ENCODE data around the gene CACNA1A.
"Not testable (repeated sequence)": the region's sequence is repeated elsewhere in the genome, so short reads cannot be mapped to it uniquely, and the experiment has no call there.

The CACNA1A gene

DNA sequence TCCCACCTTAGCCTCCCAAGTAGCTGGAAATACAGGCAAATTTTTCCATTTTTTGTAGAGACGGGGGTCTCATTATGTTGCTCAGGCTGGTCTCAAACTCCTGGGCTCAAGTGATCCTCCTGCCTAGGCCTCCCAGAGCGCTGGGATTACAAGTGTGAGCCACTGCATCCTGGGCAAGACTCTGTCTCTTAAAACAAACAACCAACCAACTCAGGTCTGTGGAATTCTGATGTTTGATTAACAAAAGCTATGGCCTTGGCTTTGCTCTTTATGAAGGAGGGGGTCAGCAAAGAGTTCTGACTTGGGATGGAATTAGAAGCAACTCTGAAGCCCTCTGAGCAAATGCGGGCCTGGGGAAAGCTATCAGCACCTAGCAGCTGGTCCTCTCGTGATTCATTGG lies 238.4 kb downstream of the CACNA1A start:
- DNase-seq = no peak

DNA sequence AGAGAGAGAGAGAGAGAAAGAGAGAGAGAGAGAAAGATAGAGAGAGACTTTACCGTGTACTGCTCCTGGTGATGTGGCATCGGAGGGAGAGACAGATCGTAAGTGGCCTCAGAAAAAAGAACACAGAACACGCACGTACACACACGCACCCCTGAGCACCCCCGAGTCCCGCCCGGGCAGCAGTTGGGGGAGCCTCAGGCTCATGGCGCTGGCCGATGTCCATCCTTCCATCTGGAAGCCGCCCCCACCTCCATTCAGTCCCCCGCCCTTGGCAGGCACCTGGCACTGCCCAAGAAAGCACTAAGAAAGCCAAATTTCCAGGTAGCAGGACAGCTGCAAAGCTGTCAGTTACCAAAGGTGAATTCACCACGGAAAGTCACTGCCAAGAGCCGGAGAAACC lies 239.1 kb downstream of the CACNA1A start:
- no peak for DNase-seq

DNA sequence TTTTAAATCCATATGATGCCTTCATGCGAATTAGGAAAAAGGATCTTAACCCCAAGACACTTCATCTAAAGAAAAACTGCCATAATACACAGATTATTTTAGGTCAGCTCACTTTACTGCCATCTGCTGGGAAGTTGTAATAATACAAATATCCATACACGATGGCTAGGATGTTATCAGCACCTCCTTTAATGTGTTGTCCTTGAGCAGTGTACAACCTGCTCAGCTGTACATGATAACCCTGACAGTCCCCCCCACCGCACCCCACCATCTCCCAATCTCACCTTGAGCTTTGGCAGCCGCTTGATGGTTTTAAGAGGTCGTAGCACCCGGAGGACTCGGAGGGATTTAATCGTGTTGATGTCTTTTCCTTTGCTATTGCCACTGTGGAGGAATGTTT lies 243.8 kb downstream of the CACNA1A start:
- no peak for DNase-seq

DNA sequence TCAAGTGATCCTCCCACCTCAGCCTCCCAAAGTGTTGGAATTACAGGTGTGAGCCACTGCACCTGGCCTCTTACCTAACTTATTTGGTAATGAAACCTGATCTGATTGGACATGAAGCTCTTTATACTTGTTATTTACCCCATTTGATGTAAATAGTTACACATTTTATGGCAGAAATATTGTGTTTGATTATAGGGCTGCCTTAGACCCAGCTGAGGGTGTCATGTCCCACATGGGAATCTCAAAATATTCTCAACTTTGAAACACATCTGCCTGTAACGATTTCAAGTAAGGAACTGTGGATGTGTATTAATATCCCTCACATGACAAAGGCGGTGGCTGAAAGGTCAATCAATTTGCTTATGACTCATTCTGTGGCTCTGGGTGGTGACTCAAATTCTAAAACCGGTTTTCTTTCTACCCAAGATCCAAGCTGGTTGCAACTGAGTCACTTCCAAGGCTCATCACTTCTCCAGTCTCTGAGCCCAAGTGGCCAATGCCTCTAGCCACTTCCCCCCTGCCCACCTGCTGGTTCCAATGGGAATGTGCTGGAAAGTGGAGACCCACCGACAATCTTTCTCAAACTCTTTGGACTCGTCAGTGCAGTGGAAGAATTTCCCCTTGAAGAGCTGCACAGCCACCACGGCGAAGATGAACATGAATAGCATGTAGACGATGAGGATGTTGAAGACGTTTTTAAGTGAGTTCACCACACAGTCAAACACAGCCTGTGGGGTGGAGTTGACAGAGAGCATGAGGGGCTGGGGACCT lies 245.2 kb downstream of the CACNA1A start:
- no peak for DNase-seq

- no peak for DNase-seq
Measured at GRCh38 chr19:13256918-13257317, 249.4 kb downstream of the CACNA1A start.

DNA sequence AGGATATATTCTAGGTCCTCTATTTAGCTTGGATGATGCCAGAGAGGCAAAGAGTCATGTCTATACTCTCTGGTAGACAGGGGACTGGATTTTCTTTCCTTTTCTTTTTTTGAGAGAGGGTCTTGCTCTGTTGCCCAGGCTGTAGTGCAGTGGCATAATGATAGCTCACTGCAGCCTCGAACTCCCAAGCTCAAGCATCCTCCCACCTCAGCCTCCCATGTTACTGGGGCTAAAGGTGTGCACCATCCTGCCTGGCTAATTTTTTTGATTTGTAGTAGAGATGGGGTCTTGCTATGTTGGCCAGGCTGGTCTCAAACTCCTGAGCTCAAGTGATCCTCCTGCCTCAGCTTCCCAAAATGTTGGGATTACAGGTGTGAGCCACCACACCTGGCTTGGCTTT lies 249.9 kb downstream of the CACNA1A start:
- DNase-seq = not testable (repeated sequence)

- no peak for DNase-seq
Measured at GRCh38 chr19:13255719-13256059, 250.6 kb downstream of the CACNA1A start.

- no peak for DNase-seq
Measured at GRCh38 chr19:13255041-13255718, 251.1 kb downstream of the CACNA1A start.

DNA sequence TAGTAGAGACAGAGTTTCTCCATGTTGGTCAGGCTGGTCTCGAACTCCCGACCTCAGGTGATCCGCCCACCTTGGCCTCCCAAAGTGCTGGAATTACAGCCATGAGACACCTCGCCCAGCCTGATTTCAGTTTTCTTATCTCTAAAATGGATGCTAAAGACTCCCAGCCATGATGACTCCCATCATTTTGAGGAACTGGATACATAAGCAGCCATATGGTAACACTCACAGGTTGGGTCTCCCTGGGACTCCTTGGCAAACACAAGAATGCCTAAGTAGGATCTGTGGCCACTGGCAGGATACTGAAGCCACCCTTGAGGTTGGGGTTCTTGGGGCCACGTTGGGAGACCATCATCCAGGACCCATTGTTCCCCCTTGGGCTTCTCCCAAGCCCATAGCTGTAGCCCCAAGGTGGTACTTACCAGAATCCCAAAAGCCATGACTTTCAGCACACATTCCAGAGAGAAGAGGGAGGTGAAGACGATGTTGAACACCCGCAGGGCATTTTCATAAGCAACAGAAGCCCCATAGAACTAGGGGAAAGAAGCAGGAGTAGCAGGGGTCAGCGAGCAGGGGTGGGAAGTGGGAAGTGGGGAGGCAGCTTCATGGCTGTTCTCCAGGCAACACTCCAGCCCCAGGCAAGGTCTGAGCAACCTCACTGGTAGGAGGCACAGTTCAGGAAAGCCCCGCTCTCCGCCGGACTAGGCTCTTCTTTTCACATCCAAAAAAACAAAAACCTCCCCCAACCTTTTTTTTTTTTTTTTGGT lies 253.5 kb downstream of the CACNA1A start:
- no peak for DNase-seq

DNA sequence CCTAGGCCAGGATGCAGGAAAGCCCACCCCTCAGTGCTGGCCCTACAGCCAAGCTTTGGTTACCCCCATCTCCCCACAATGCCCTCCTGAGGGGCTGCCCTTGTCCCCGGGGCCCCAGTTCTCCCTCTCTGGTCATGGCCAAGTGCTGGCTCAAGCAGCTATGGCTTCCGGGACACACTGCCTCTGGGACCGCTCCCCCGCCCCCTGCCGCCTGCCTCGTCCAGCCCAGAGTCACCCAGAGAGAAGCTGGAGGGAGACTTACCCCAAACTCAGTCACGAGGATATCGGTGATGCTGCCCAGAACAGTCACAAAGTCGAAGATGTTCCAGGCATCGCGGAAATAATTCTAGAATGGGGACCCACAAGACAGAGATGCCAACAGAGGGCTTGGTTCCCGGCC lies 261.4 kb downstream of the CACNA1A start:
- DNase-seq = no peak

DNA sequence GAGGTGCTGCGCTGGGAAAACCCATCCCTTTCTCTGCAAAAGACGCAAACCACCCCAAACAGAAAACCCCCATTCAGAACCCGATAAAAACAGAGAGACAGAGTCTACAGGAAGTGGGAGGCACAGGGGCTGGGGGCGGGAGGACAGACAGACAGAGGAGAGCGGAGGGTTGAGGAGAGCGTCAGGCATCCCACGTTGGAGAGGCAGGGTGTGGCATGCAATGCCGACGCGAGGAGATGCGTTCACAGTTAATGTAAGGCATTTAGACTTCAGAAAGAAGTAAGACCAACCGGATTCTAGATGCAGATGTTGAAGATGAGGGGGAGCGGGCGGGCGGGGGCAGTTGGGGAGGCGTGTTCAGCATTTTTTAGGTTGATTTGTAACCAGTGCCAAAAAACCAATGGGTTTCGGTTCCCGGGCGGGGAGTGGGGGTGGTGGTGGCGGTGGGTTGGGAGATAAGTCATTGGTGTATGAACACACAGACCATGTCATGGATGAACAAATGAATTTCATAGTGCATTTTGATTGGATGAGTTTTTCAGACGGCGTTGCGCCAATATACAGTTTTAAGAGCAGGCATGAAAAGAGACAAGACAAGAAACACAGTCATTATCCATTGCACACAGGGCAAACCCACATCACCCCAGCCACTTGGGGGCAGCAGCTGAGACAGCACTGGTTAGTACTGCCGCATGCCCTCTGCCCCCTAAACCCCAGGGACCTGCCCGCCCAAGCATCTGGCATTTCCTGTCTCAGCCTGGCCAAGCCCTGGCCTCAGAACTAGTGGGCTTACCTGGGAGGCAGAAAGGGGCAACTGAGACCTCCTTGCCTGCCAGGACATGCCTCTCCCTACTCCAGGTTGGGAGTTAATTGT lies 264.8 kb downstream of the CACNA1A start:
- DNase-seq = no peak

GRCh38 chr19:13240312-13241022 lies 265.8 kb downstream of the CACNA1A start:
- no peak for DNase-seq

DNA sequence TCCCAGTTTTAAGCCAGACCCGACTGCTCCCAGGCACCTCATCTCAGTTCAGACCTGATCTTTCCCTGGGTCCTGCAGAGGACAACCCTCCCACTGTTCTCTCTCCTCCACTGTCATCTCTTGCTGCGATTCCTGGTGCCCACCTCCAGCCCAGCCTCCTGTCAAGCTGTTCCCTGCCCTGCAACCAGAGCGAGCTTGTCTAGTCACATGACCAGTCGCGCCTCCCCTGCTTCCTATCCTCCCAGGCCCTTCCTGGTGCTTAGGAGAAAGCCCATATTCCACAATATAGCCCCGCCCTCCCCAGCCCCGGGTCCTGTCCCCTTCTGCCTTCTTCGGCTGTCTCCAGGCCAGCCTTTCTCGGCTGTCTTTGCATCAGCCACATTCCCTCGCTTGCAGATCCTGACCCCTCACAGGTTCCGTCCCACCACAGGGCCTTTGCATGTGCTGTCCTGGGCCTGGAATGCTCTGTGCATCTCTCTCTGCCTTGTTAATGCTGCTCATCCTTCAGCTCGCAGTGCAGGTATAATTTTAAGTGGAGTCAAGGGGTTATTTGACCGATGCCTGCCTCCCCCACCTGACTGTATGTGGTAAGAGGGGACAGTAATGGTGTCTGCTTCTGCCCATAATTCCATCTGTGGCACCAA lies 267.3 kb downstream of the CACNA1A start:
- DNase-seq = no peak

DNA sequence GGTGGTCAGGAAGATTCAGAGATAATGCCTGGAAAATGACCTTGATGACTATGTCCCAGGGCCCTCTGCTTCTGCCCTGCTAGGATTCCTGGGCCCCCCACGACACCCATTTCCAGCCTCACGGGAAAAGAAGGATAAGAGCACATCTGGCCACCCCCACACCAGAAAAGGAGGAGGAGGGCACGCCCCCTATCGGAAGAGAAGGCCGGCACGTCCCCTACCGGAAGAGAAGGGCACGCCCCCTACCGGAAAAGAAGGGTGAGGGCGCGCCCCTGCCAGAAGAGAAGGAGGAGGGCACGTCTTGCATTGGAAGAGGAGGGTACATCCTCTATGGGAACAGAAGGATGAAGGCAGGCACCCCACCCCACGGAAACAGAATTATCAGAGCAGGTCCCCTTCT lies 271.8 kb downstream of the CACNA1A start:
- no peak for DNase-seq

- no peak for DNase-seq
Measured at GRCh38 chr19:13231663-13232062, 274.6 kb downstream of the CACNA1A start.

DNA sequence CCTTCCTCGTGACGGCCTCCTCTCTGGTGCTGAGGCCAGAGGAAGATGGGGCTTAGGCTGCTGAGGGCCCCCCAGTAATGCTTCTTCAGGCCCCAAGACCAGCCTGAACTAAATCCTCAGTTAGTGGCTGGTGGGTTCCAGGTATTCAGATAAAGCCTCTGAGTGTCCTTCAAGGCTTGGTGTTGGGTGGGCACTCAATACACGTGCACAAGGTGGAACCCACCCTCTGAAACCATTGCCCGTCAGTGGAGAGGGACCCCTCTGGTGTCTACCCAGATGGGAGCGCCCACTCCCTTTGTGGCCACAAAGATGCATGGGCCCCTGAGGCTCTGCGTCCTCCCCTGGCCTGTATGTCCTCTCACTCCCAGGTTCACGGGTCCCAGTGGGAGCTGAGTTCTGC lies 277.0 kb downstream of the CACNA1A start:
- DNase-seq = no peak

GRCh38 chr19:13228561-13228960 lies 277.7 kb downstream of the CACNA1A start:
- DNase-seq = no peak

- no peak for DNase-seq
Measured at GRCh38 chr19:13226983-13227382, 279.3 kb downstream of the CACNA1A start.

DNA sequence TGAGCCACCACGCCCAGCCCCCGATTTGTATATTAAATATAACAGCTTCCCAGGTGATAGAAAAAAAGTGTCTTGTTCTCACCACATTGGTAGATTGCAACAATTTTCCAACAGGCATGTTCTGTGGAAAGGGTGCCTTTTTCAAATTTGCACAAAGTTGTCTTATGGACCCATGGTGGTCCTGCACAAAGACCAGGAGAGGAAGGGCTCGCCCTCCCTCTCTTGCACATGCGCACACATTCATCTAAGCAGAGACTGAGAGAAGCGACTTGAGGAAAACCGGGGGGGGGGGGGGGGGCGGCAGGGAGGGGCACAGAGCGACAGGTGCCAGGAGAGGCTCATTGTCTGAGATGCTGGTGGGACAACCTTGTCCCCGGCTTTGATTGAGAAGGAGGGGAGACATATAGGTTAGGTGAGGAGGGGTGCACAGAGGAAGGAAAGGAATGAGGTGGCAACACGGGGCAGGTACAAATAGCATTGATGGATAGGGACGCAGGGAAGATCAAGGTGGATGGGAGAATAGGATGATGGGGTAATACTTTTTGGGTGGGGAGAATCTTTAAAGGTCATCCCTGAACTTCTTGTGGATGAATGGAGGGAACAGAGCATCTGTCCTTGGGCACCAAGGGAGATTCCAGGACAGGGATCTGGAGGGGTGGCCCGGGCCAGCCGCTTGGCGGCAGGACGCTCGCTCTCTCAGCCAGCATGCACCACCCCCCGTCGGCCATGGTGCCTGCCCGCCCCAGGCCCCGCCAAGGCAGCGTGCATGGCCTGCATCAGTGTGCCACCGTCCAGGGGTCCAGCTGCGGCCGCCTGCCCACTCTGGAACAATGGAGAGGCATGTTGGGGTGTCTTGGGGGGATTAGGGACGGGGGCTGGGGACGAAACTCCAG lies 280.1 kb downstream of the CACNA1A start:
- DNase-seq = no peak

GRCh38 chr19:13225085-13225484 lies 281.2 kb downstream of the CACNA1A start:
- DNase-seq = no peak

DNA sequence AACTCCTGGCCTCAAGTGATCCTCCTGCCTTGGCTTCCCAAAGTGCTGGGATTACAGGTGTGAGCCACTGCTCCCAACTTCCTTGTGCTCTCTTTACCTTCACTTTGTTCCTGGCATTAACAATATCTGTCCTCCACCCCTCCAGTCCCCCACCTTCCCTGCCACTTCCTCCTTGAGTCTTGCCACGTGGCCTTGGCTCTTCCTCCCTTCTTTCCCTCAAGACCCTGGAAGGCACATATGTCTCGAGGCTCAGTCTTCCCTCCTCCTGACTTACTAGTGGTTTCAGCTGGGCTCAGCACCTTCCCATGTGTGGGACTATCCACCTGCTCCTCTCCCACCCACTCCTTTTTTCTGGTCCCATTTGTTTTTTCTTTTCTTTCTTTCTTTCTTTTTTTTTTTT lies 285.4 kb downstream of the CACNA1A start:
- no peak for DNase-seq

Measured in SHP77 treated with DMSO at 0.1 percent for 48 hours (cell line).